ENCODE measurements around the gene CASP2. TPM values are rescaled to one million over a fixed set of nuclear protein-coding genes. Genes with fewer than 3 reads are reported as not detected.

Gene CASP2
- total RNA-seq, 4 donors from 2014 or later, result 18.4 to 25.2 (median 21.3) TPM

- H3K27me3 ChIP-seq, result no peaks in the 10 kb centered on the region
- WGBS, 2 donors, result 59 to 63% methylated on average over 7 of the region's 7 CpGs
- no peak overlapping the region for H3K27ac ChIP-seq
- no peak overlapping the region for H3K4me3 ChIP-seq
- H3K9me3 ChIP-seq, result no peaks in the 10 kb centered on the region
- DNase-seq (ENCODE audit: low spot score in 2 of 2), result no peak
- TF ChIP-seq EP300 (IDR thresholded peaks at IDR 0.05) (no peak), POLR2A (IDR thresholded peaks at IDR 0.05) (no peak)
- TF ChIP-seq, protein P1, sequence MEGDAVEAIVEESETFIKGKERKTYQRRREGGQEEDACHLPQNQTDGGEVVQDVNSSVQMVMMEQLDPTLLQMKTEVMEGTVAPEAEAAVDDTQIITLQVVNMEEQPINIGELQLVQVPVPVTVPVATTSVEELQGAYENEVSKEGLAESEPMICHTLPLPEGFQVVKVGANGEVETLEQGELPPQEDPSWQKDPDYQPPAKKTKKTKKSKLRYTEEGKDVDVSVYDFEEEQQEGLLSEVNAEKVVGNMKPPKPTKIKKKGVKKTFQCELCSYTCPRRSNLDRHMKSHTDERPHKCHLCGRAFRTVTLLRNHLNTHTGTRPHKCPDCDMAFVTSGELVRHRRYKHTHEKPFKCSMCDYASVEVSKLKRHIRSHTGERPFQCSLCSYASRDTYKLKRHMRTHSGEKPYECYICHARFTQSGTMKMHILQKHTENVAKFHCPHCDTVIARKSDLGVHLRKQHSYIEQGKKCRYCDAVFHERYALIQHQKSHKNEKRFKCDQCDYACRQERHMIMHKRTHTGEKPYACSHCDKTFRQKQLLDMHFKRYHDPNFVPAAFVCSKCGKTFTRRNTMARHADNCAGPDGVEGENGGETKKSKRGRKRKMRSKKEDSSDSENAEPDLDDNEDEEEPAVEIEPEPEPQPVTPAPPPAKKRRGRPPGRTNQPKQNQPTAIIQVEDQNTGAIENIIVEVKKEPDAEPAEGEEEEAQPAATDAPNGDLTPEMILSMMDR (IDR thresholded peaks at IDR 0.05), result no peak
- H3K36me3 ChIP-seq, result no peaks in the 10 kb centered on the region
- H3K4me1 ChIP-seq, result peaks cover 0 to 24% (median 7%) of the 10 kb centered on the region in 4 donors
Measured at GRCh38 chr7:143243111-143243510, 45.0 kb upstream of the CASP2 start.

- no peak overlapping the region for H3K27ac ChIP-seq
- 40 to 49% methylated on average over 3 of the region's 3 CpGs for WGBS, 2 donors
- no peak for DNase-seq (ENCODE audit: low spot score in 2 of 2)
Measured at GRCh38 chr7:143243614-143244013, 44.5 kb upstream of the CASP2 start.

GRCh38 chr7:143244321-143244720 is 43.8 kb upstream of the CASP2 start:
- H3K4me1 ChIP-seq, result peaks cover 0 to 24% (median 7%) of the 10 kb centered on the region in 4 donors
- WGBS, 2 donors, result 53 to 66% methylated on average over 1 of the region's 1 CpG
- TF ChIP-seq EP300 (IDR thresholded peaks at IDR 0.05) (no peak), POLR2A (IDR thresholded peaks at IDR 0.05) (no peak)
- TF ChIP-seq, protein P1 (IDR thresholded peaks at IDR 0.05), result no peak

More at GRCh38 chr7:143243614-143244013, 44.5 kb upstream of the CASP2 start:
- peaks cover 0 to 24% (median 7%) of the 10 kb centered on the region in 4 donors for H3K4me1 ChIP-seq
- H3K36me3 ChIP-seq, result no peaks in the 10 kb centered on the region
- H3K4me3 ChIP-seq, result no peak overlapping the region
- TF ChIP-seq EP300 (IDR thresholded peaks at IDR 0.05) (no peak), POLR2A (IDR thresholded peaks at IDR 0.05) (no peak)
- TF ChIP-seq, protein P1 (IDR thresholded peaks at IDR 0.05), result no peak
- H3K9me3 ChIP-seq, result no peaks in the 10 kb centered on the region
- no peaks in the 10 kb centered on the region for H3K27me3 ChIP-seq

DNA sequence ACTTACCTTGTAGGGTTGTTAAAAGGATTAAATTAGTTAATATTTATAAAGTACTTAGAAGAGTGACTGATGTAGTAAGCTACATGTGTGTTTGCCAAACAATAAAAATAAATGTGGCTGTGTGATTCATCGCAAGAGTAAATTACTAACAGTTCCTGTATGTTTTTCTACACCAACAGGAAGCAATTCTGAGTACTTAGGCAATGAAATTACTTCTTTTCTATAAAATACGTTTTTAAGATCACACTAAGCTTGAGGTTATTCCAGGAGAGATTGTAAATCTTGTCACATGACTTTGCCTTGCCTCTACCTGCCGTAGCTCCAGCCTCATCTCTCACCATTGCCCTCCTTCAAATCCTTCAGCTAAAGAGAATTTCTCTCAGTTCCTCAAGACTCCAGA is 43.0 kb upstream of the CASP2 start:
- no peaks in the 10 kb centered on the region for H3K9me3 ChIP-seq
- no peaks in the 10 kb centered on the region for H3K27me3 ChIP-seq
- H3K4me3 ChIP-seq, result no peak overlapping the region
- H3K36me3 ChIP-seq, result no peaks in the 10 kb centered on the region
- TF ChIP-seq EP300 (IDR thresholded peaks at IDR 0.05), result no peak
- TF ChIP-seq POLR2A (IDR thresholded peaks at IDR 0.05), result no peak
- TF ChIP-seq, protein P1 (IDR thresholded peaks at IDR 0.05), result no peak
- H3K27ac ChIP-seq, result peak overlapping the region in 1 of 4 donors; percentile 12
- peaks cover 0 to 24% (median 7%) of the 10 kb centered on the region in 4 donors for H3K4me1 ChIP-seq
- WGBS, 2 donors, result 63 to 65% methylated on average over 3 of the region's 3 CpGs
- DNase-seq (ENCODE audit: low spot score in 2 of 2), result no peak

More at GRCh38 chr7:143244321-143244720, 43.8 kb upstream of the CASP2 start:
- H3K36me3 ChIP-seq, result no peaks in the 10 kb centered on the region
- no peak for DNase-seq (ENCODE audit: low spot score in 2 of 2)
- H3K27ac ChIP-seq, result no peak overlapping the region
- no peaks in the 10 kb centered on the region for H3K27me3 ChIP-seq
- H3K4me3 ChIP-seq, result no peak overlapping the region
- H3K9me3 ChIP-seq, result no peaks in the 10 kb centered on the region

DNA sequence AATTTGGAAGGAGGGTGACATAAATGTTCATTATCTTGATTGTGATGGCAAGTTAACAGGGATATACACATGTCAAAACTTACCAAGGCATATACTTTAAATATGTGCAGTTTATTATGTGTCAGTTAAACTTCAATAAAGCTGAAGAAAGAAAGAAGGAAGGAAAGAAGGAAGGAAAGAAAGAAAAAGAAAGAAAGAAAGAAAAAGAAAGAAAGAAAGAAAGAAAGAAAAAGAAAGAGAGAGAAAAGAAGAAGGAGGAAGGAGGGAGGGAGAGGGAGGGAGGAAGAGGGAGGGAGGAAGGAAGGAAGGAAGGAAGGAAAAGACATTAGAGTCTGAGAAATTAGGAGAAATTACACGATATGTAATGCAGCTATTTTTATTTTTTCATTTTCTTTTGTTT is 40.8 kb upstream of the CASP2 start:
- Histone ChIP-seq H3K4me1 (peaks cover 0 to 16% (median 0%) of the 10 kb centered on the region in 4 donors), H3K4me3 (no peak overlapping the region), H3K9me3 (no peaks in the 10 kb centered on the region), H3K27me3 (no peaks in the 10 kb centered on the region), H3K36me3 (no peaks in the 10 kb centered on the region), H3K27ac (no peak overlapping the region)
- 65 to 68% methylated on average over 1 of the region's 1 CpG for WGBS, 2 donors
- TF ChIP-seq EP300 (IDR thresholded peaks at IDR 0.05), result no peak
- no peak for TF ChIP-seq POLR2A (IDR thresholded peaks at IDR 0.05)
- TF ChIP-seq, protein P1 (IDR thresholded peaks at IDR 0.05), result no peak
- no peak for DNase-seq (ENCODE audit: low spot score in 2 of 2)

Measured in tibial nerve (tissue), 4 donors.